Choroid plexus epithelial cell (primary cell): ENCODE measurements around the gene CPA3.
A peak's percentile ranks its signal among the peaks of the same experiment; 100 is the strongest.

Source experiments
- DNase-seq: peaks from one replicate; pipeline ENCODE4 v3.0.0-alpha.2; 2010; ENCODE audit warnings: low read depth
- H3K4me3 ChIP-seq: 2 replicates; pipeline ENCODE4 v1.5.1; 2011; ENCODE audit warnings: low read depth, mild to moderate bottlenecking, control low read depth, low read length, moderate library complexity
- CTCF ChIP-seq: conservative IDR thresholded peaks from 2 replicates; pipeline ENCODE4 v1.5.1; 2011; ENCODE audit warnings: low read depth, mild to moderate bottlenecking, control low read depth, inconsistent platforms, low read length, moderate library complexity

CPA3 gene

DNA sequence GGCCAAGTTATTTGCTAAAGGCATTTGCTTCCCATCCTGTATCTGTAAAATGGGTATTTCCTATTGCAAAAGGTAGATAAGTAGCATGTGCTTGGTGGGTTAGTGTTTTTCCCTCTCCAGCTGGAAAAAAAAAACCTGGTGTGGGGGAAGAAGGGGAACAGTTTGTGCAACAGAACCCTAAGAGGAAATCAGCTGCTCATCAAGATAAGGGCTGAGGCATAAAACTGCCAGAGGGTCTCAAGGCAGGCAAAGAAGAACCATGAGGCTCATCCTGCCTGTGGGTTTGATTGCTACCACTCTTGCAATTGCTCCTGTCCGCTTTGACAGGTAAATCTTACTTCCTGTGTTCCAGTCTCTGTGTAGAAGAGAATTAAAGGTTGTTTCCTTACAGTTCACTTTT lies at the start of gene CPA3:
TSS of gene CPA3 (plus strand) at position 248 of the 400 bp plus-strand sequence. CDS start at position 260, 12 bp downstream.
- no peak for TF ChIP-seq CTCF
- H3K4me3 ChIP-seq, result no peak within 1 kb of the TSS
- DNase-seq, result no peak

DNA sequence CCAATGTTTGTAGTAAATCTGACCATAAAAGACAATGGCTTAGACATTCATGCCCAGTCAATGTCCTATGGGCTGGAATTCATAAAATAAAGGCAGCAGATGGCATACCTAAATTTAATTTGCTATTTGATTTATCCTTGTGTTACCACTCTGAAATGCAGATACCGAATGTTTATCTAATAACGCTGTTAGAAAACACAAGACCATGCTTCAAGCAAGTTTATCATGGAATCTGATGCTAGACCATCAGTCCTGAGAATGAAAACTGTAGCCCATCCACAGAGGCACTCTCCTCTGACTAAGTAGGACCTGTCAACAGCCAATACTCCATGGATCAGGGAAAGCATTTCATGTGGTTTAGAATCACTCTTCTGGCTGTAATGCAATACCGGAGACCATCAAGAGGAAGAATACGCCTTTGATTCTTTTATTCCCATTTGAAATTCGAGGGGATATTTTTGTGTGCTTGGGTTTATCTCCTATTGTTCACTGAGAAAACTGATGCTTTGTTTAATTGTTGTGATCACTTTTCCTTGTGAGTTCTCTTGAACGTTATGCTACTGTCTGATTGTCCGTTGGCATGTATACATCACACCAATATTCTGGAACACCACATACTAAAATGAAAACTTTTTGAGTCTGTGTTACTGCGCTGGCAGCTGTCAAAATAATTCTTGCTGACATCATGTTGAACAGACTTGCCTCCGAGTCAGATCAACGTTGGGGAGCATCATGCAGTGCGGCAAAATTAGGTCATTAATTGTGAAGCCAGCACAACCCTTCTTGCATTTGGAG lies 49.6 kb upstream of the CPA3 start:
- no peak for DNase-seq
- no peak for TF ChIP-seq CTCF
- no peak overlapping the region for H3K4me3 ChIP-seq

GRCh38 chr3:148816427-148816826 lies 48.7 kb upstream of the CPA3 start:
- DNase-seq, result no peak
- no peak for TF ChIP-seq CTCF
- H3K4me3 ChIP-seq, result no peak overlapping the region

GRCh38 chr3:148816981-148817525 lies 48.0 kb upstream of the CPA3 start:
- no peak for DNase-seq
- no peak for TF ChIP-seq CTCF

DNA sequence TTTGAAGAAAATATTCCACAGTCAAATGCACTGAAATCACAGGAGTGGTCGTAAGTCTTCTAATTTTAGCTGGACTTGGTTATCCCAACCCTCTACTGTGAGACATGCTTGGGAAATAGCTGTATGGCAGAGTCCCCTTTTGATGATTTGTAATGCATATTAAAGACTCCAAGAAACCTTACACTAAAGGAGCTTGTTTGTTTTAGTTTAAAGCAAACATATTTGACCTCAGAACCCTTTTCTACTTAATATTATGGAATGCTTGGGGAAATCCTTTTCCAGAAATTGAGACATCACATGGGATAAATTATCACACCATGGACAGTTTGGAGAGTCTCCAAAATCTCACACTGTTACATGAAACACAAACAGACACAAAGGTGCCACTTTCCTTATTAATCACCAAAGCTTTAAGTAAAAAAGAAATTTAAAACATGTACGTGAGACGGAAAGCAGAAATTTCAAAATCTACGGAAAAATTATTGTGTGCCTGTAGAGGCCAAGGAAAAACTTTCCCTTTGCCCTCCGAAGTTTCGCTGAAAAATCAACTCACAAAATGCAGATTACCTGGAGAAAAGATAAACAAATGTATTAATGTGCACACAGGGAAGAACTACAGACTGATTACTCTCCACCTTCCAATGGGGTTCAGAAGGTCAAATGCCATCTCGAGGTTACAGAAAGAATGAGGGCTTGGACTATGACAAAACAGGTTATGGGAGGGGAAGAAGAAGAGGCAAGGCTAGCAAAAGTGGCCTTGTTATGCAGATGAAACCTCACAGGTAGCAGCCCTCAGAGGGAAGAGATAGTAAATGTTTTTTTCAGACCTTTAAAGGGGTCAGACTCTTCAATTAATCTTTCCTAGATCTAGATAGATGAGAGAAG lies 44.5 kb upstream of the CPA3 start:
- H3K4me3 ChIP-seq, result no peak overlapping the region
- peak; percentile 18 for DNase-seq
- TF ChIP-seq CTCF, result no peak

More at GRCh38 chr3:148816981-148817525, 48.0 kb upstream of the CPA3 start:
- no peak overlapping the region for H3K4me3 ChIP-seq

DNA sequence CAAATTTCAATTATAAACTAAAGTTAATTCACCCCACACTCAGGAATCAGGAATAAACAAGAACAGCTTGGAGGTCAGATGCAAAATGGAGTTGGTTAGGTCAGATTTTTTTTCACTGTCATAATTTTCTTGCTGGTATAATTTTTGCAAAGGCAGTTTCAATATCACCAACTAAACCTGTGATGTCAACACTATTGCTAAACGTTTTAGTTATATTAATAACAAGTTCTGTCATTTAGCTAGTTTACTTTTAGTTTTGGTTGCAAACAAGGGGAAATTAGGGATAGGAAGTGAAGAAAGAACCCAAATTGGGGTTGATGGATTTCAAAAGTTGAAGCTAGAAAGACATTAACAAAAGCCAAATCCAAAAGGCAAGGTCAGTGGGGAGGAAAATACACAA lies 42.1 kb upstream of the CPA3 start:
- TF ChIP-seq CTCF, result no peak
- DNase-seq, result no peak
- H3K4me3 ChIP-seq, result no peak overlapping the region
